Measurements from ENCODE around the gene INF2. TPM values are rescaled to one million over a fixed set of nuclear protein-coding genes. Genes with fewer than 3 reads are reported as not detected.

INF2 gene
- total and polyA plus RNA-seq, 9 of the 15 experiments (the other 6 are each of a cell fraction or from before 2014, with no cell fraction given): 0.56 to 31.3 (median 7.8) TPM

DNA sequence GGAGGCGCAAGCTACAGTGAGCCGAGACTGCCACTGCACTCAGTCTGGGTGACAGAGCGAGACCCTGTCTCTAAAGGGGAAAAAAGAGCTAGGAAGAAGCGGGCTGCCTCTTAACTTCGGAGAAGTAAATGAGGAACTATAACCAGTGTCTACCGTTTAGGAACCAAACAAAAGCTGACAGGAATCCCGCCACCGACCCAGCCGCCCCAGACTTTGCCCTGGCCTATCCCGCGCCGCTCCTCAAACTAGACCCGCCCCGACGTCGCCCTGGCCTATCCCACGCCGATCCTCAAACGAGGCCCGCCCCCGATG is 63.0 kb downstream of the INF2 start (continued):
- TF ChIP-seq TBP (optimal IDR thresholded peaks at IDR 0.05; ENCODE audit: low read depth, low read length): peak; percentile 62
- no peak for TF ChIP-seq HCFC1 (IDR thresholded peaks at IDR 0.05; ENCODE audit: low read depth, low read length)
- TF ChIP-seq PML (IDR thresholded peaks at IDR 0.05; ENCODE audit: low read length): peak; percentile 36; the same call in 1 of the 2 replicates
- TF ChIP-seq ZNF586 (CRISPR knock-in tag; conservative IDR thresholded peaks at IDR 0.05): no peak
- TF ChIP-seq, protein P1, sequence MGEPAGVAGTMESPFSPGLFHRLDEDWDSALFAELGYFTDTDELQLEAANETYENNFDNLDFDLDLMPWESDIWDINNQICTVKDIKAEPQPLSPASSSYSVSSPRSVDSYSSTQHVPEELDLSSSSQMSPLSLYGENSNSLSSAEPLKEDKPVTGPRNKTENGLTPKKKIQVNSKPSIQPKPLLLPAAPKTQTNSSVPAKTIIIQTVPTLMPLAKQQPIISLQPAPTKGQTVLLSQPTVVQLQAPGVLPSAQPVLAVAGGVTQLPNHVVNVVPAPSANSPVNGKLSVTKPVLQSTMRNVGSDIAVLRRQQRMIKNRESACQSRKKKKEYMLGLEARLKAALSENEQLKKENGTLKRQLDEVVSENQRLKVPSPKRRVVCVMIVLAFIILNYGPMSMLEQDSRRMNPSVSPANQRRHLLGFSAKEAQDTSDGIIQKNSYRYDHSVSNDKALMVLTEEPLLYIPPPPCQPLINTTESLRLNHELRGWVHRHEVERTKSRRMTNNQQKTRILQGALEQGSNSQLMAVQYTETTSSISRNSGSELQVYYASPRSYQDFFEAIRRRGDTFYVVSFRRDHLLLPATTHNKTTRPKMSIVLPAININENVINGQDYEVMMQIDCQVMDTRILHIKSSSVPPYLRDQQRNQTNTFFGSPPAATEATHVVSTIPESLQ (CRISPR knock-in tag; IDR thresholded peaks at IDR 0.05): no peak
- TF ChIP-seq, protein P2, sequence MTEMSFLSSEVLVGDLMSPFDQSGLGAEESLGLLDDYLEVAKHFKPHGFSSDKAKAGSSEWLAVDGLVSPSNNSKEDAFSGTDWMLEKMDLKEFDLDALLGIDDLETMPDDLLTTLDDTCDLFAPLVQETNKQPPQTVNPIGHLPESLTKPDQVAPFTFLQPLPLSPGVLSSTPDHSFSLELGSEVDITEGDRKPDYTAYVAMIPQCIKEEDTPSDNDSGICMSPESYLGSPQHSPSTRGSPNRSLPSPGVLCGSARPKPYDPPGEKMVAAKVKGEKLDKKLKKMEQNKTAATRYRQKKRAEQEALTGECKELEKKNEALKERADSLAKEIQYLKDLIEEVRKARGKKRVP (CRISPR knock-in tag; IDR thresholded peaks at IDR 0.05): no peak
- peak; percentile 30 for TF ChIP-seq NFYB (IDR thresholded peaks at IDR 0.05; ENCODE audit: extremely low read depth, insufficient read length)
- no peak for TF ChIP-seq PPARD (CRISPR knock-in tag; IDR thresholded peaks at IDR 0.05)
- no peak for TF ChIP-seq ZFP36 (IDR thresholded peaks at IDR 0.05; ENCODE audit: low read depth, low read length, partially characterized antibody)
- TF ChIP-seq, protein P3, sequence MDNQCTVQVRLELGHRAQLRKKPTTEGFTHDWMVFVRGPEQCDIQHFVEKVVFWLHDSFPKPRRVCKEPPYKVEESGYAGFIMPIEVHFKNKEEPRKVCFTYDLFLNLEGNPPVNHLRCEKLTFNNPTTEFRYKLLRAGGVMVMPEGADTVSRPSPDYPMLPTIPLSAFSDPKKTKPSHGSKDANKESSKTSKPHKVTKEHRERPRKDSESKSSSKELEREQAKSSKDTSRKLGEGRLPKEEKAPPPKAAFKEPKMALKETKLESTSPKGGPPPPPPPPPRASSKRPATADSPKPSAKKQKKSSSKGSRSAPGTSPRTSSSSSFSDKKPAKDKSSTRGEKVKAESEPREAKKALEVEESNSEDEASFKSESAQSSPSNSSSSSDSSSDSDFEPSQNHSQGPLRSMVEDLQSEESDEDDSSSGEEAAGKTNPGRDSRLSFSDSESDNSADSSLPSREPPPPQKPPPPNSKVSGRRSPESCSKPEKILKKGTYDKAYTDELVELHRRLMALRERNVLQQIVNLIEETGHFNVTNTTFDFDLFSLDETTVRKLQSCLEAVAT (IDR thresholded peaks at IDR 0.05): no peak
- no peak for TF ChIP-seq ZNF3 (CRISPR knock-in tag; IDR thresholded peaks at IDR 0.05)
- TF ChIP-seq GATAD2B (IDR thresholded peaks at IDR 0.05; ENCODE audit: borderline replicate concordance): no peak
- TF ChIP-seq ZNF75A (CRISPR knock-in tag; IDR thresholded peaks at IDR 0.05): no peak
- no peak for TF ChIP-seq SMARCA5 (IDR thresholded peaks at IDR 0.05)
- no peak for TF ChIP-seq ELF2 (CRISPR knock-in tag; IDR thresholded peaks at IDR 0.05)
- TF ChIP-seq ZNF699 (CRISPR knock-in tag; IDR thresholded peaks at IDR 0.05; ENCODE audit: insufficient replicate concordance): no peak
- peak; percentile 29 for TF ChIP-seq SP2 (IDR thresholded peaks at IDR 0.05; ENCODE audit: extremely low read depth, low read depth, low read length, poor library complexity, severe bottlenecking)
- TF ChIP-seq, protein P4, sequence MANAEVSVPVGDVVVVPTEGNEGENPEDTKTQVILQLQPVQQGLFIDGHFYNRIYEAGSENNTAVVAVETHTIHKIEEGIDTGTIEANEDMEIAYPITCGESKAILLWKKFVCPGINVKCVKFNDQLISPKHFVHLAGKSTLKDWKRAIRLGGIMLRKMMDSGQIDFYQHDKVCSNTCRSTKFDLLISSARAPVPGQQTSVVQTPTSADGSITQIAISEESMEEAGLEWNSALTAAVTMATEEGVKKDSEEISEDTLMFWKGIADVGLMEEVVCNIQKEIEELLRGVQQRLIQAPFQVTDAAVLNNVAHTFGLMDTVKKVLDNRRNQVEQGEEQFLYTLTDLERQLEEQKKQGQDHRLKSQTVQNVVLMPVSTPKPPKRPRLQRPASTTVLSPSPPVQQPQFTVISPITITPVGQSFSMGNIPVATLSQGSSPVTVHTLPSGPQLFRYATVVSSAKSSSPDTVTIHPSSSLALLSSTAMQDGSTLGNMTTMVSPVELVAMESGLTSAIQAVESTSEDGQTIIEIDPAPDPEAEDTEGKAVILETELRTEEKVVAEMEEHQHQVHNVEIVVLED (CRISPR knock-in tag; IDR thresholded peaks at IDR 0.05): no peak
- no peak for TF ChIP-seq ATF1 (CRISPR knock-in tag; IDR thresholded peaks at IDR 0.05)
- no peak for TF ChIP-seq ATF1 (tag; IDR thresholded peaks at IDR 0.05)
- TF ChIP-seq SREBF2 (CRISPR knock-in tag; IDR thresholded peaks at IDR 0.05): no peak
- TF ChIP-seq MAZ (CRISPR knock-in tag; conservative IDR thresholded peaks at IDR 0.05 in 1 of 2, IDR thresholded peaks at IDR 0.05 in 1 of 2): no peak; a peak in 1 of 4 replicates
- TF ChIP-seq DMBX1 (CRISPR knock-in tag; IDR thresholded peaks at IDR 0.05; ENCODE audit: borderline replicate concordance): no peak
- TF ChIP-seq, protein P5, sequence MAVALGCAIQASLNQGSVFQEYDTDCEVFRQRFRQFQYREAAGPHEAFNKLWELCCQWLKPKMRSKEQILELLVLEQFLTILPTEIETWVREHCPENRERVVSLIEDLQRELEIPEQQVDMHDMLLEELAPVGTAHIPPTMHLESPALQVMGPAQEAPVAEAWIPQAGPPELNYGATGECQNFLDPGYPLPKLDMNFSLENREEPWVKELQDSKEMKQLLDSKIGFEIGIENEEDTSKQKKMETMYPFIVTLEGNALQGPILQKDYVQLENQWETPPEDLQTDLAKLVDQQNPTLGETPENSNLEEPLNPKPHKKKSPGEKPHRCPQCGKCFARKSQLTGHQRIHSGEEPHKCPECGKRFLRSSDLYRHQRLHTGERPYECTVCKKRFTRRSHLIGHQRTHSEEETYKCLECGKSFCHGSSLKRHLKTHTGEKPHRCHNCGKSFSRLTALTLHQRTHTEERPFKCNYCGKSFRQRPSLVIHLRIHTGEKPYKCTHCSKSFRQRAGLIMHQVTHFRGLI (CRISPR knock-in tag; IDR thresholded peaks at IDR 0.05): no peak

All from K562 (cell line).